NK-92 treated with Interleukin-12 subunit alpha and Interleukin-12 subunit beta, amount 100 ng/mL, for 24 hours (cell line): Measurements from ENCODE around the gene CCDC12.

Experiments used
- DNase-seq: peaks from one replicate; lab custom pipeline; 2025; lab: John Stamatoyannopoulos, UW

CCDC12 gene

DNA sequence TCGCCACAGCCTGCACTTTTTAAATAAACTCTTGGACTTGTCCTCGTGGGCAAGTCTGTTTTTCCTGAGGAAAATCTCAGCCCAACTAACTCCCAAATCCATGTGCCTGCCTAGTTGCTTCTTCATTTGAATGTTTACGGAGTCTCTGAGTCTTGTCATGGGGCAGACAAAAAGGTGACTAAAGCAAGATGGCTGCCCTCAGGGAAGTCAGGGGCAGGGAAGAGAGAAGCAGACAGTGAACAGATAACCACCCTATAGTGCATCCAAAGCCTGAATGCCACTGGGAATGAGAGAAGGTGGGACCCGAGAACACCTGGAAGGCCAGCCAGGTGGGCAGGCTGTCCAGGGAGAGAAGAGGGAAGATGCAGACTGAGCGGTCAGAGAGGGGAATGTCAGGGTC lies 21.4 kb downstream of the CCDC12 start:
- DNase-seq, result no peak

- no peak for DNase-seq
These were observed 22.4 kb downstream of the CCDC12 start for GRCh38 chr3:46954178-46954577.

DNA sequence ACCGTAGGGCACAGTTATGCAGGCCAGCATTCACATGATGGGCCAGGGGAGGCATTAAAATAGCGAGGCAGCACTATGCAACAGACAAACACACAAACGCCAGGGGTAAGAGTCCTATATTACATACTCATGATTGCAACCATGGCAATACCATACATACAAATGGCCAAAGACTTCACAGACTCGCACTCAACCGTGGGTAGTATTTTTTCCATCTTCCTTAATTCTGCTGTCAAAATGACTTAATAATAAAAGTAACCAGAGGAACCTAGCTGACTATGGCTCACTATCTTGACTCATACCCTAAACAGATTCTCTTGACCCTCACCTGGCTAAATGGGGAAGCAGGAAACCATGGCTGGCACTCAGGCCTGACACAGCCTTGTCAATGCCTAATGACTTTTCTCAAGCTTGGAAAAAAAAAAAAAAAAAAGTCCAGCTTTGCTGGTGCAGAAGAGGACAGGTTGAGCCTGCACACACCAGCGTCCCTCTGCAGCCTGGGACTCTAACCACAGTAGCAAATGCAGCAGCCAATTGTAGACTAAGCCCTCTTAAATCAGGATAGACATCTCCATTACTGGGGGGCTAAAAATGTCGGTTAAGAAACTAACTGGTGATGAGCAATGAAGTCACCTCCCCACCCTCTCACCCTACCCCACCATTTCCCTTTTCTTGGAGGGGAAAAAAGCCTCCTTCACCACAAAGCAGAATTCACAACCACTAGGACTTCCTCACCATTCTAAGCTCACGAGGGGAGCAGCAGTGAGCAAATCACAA lies 23.1 kb downstream of the CCDC12 start:
- DNase-seq, result no peak

DNA sequence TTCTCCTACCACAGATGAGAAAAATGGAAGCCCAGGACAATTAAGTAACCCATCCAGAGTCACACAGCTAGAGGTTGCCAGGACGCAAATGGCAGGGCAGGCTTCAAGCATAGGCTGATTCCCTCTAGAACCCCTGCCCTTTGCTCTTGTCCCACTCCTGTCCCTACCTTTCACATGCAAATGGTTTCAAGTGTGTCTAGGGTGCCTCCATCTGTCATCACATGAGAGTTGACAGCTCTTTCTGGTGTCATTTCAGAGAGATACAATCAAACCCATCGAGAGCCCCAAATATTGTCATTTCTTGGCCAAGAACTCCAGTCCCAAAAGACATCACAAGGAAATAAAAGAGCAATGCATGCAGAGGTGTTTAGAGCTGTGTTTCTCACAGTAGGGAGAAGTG lies 23.7 kb downstream of the CCDC12 start:
- no peak for DNase-seq

GRCh38 chr3:46950650-46951241 lies 25.8 kb downstream of the CCDC12 start:
- no peak for DNase-seq

GRCh38 chr3:46950177-46950576 lies 26.4 kb downstream of the CCDC12 start:
- no peak for DNase-seq

GRCh38 chr3:46948830-46949671 lies 27.5 kb downstream of the CCDC12 start:
- DNase-seq, result peak; percentile 31

DNA sequence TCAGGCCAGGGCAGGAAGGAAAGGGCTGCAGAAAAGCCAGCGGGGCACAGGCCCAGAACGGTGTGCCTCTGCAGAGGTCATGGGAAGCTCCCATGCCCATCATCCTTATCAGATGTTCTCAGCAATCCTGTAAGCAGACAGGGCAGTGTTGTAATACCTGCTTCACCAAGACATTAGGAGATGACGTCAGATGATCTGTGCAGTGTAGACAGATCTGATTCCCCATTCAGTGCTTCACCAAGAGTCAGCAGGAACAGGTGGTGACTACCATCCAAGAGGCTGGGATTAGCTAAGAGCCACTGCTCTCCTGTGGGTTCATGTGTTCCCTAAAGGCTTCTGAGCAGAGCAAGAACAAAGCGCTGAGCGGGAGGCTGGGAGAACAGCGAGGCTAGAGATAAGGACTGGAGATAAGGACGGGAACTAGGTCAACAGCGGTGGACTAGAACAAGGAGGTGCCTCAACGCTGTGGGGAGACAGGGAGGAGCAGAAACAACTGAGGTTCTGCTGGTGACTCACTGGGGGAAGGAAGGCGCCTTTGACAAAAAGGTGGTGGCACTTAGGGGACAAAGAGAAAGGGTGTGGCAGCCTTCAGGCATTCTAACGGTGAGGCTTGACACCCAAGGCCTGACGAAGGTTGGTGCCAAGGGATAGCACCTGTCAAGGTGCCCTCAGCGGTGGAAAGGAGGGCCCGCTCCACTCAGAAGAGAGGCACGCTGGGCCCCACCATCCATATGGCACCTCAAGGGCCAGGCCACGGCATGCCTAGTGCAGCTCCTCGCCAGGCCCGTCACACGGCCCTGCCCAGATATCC lies 28.4 kb downstream of the CCDC12 start:
- peak; percentile 49 for DNase-seq

DNA sequence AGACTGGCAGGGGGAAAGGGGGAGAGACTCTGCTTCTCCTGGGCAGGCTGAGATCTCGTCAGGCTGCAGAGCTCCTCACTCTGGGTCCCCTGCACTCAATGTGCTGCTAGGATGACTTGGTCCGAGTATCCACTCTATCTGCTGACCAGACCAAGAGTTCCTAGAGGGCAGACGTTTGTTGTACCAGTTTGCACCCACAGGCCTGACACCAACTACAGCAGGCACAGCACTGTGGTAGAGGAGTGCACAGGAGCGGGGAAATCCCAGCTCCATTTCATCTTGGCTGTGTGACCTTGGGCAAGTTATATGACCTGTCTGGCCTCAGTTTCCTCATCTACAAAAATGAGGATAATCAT lies 29.0 kb downstream of the CCDC12 start:
- DNase-seq, result no peak

DNA sequence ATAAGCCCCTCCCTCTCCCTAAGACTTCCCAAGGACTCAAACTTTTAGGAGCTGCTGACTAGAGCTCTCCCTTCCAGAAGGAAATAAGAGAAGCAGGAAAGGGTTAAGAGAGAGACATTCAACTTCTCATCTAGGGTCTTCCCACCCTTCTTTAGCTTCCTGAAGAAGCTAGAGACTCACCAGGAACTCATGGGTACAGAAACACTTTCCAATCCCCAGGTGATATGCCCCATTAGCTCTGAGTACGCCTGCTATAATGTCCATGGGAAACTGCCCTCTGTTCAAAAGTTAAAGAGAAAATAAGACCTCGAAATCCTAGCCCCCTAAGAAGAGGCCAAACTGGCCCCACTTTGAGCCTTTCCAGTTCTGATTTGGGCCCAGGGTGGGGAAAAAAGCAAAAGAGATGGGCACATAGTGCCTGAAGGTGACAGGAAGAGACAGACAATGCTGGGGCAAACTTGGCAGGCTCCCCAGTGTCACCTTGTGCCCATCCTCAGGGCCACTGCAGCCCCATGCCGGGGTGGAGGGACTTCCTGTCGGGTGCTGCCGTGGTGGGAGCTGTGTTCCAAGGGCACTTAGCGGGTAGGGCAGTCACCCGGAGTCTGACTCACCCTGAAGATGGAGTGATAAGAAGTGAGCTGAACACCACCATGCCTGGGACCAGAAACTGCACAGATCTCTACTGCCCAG lies 29.5 kb downstream of the CCDC12 start:
- DNase-seq, result peak; percentile 65

DNA sequence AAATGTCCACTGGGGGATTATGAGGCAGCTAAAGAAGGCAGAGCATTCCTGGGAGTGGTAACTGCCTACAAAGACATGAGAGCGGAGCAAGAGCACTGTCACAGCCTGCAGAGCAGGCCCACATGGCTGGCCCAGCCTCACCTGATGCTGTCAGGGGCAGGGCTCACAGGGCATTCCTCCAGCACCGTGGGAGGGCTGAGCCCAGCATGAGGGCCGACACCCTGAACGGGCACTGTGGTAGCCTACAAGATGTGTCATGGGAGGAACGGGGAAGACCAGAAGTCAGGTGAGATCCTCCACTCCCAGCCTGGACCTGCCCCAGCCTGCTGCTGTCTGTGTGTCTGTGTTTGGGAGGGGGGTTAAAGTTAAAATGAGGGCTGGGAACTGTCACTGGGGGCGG lies 30.1 kb downstream of the CCDC12 start:
- DNase-seq, result no peak

DNA sequence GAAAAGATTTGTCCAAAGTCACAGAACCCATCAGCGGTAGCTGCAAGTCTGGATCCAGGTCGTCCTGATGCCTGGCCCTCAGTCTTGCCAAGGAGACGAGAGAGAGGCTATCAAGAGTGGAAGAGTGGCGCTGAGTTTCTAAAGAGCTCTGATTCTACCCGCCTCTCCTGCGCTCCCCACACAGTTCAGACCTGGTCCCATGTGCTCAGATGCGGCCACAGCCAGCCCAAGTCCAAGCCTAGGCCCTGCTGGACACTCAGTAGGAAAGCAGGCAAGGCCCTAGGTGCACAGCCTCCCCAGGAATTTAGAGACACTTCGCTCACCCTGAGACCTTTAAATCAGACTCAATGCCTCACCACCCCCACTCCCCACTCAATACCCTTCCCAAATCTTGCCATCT lies 32.4 kb downstream of the CCDC12 start:
- no peak for DNase-seq

DNA sequence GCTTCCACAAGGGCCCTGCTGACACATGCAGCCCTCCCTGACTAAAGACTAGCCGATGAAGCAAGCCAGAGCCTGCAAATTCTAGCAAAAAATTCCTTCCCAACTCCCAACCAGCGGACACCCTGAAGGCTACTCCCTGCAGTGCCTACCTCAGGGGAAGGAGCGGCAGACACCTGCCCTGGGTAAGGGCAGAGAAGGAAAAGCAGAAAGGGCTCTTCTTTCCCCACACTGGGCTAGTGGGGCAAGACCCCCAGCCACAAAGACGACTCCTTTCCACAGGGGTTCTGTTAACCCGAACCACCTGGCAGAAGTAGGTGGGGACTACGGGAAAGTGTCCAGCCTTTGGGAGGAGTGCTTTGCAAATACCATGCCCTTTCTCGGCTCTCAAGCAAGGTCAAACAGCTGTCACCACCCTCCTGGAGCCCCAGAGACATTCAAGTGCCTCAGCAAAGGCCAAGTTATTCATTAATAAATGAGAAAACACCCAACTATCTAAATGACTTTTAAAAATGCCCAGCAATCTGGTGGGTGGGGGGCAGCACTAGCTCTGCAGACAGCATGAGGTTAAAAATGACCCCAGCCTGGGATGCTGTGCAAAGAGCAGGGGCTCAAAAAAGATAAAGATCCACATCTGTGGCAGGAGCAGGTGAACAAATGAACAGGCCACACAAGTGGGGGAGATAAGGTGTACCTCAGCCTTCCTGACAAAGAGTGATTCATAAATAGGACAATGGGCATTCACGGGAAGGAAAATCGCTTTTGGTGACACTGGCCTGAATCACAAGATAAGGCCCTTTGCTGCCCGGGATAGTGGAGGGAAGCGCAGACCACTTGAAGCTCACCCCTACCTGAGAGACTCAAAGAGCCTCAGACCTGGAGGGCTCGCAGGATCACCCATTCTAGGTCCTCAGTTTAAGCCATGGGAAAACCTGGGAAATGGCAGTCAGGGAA lies 33.0 kb downstream of the CCDC12 start:
- no peak for DNase-seq

- DNase-seq, result no peak
These were observed 33.9 kb downstream of the CCDC12 start for GRCh38 chr3:46942481-46943236.

DNA sequence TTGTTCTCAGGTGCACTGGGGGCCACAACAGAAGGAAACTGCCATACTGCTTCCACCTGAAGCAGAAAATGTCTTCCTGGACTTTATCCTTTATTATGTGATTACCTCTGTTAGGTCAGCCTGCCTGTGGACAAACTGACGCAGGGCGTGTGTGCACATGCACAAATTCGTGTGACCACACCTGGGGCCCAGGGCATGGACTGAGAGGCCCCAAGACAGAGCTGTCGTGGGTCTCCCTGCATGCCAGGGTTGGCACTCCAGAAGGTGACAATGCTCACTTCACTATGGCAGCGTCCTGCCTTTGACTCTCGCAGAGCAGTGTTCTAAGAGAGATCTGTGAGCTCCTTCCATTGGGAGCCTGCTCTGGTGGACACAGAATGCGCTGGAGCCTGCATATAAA lies 34.5 kb downstream of the CCDC12 start:
- no peak for DNase-seq

- DNase-seq, result no peak
These were observed 36.7 kb downstream of the CCDC12 start for GRCh38 chr3:46939578-46940445.

DNA sequence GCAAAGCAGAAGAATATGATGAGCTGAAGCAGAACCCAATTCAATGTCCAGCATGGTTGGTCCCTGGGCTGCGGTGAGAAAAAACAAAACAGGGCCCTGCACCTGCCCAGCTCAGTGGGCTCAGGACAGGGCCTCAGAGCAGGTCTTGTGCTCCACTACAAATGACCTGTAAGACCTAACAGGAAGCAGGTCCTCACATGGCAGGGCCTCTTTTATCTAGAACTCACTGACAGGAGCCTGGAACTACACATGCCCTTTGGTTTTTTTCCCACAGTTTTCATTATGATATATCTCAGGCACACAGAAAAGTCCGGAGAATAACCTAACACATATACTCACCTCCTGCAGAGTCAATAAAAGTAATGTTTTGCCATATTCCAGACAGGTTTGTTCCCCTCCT lies 38.4 kb downstream of the CCDC12 start:
- no peak for DNase-seq

DNA sequence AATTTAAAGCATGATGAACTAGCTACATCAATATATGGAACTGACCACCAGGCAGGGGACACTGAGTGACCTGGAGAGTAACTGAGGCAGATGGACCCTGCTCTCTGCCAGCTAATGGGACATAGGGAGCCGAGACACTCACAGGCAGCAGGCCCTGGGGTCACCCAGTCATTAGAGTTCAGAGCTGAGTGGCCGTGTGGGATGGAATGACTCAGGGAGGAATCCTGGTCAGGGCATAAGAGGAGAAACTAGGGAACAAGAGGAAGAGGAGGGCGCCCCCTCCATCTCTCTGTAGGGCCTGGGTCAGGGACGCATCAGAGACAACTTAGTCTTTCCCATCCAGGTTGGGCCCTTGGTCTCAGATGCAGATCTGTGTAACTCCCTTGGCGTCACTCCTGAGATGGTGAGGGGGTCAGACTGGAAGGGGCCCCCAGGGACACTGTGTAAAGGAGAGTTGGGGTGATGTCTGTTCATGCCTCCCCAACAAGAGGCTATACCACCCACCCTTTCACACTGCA lies 39.8 kb downstream of the CCDC12 start:
- no peak for DNase-seq
